Caco-2 (cell line): ENCODE results near the gene H6PD. TPM values are rescaled to one million over a fixed set of nuclear protein-coding genes. Genes with fewer than 3 reads are reported as not detected.

Experiments
- BruUV-seq: library from RNA; stranded (reverse); fragments of 400-500 nt; replicated peaks from 2 replicates; lab custom pipeline; 2021; lab: Mats Ljungman, UMichigan
- CTCF ChIA-PET: fragments of 300-600 bp; sonication (Branson Sonifier 250); formaldehyde crosslinking; loops from one replicate; lab custom pipeline; 2022; ENCODE audit warnings: antibody characterized with exemption; lab: Charles Lee
- POLR2A ChIA-PET: fragments of 300-600 bp; sonication (Branson Sonifier 250); formaldehyde crosslinking; loops from one replicate; lab custom pipeline; 2022; ENCODE audit warnings: antibody characterized with exemption; lab: Charles Lee
- DNase-seq, 2 experiments: peaks; one replicate each; pipeline versions ENCODE4 v3.0.0 to v3.0.0-alpha.2; 2020 to 2022
- H3K27me3 ChIP-seq: replicated peaks from 2 replicates; pipeline ENCODE4 v1.6.0; 2011; ENCODE audit warnings: low read length; ENCODE audit not compliant: control insufficient read depth, insufficient read depth
- H3K36me3 ChIP-seq: 2 replicates; pipeline ENCODE4 v1.5.1; 2011; ENCODE audit warnings: low read length; ENCODE audit not compliant: control insufficient read depth, insufficient read depth
- H3K4me1 ChIP-seq: fragments of 250-450 bp; sonication (Bioruptor Pico); 2 replicates; pipeline ENCODE4 v1.5.1; 2020; ENCODE audit warnings: mild to moderate bottlenecking
- H3K4me3 ChIP-seq: 2 replicates; pipeline ENCODE4 v1.5.1; 2011; ENCODE audit warnings: low read depth, mild to moderate bottlenecking, control low read depth, low read length
- H3K9me3 ChIP-seq: fragments of 250-450 bp; sonication (Bioruptor Pico); 2 replicates; pipeline ENCODE4 v1.5.1; 2020; ENCODE audit warnings: mild to moderate bottlenecking, moderate library complexity
- H3K27ac Mint-ChIP-seq: one replicate; pipeline ENCODE4 v1.8.0; 2022; ENCODE audit warnings: mixed read lengths; ENCODE audit not compliant: unreplicated experiment
- H3K27me3 Mint-ChIP-seq: one replicate; pipeline ENCODE4 v1.8.0; 2022; ENCODE audit warnings: mixed read lengths; ENCODE audit not compliant: insufficient read depth, unreplicated experiment
- H3K36me3 Mint-ChIP-seq: one replicate; pipeline ENCODE4 v1.8.0; 2022; ENCODE audit warnings: mild to moderate bottlenecking, mixed read lengths; ENCODE audit not compliant: insufficient read depth, unreplicated experiment
- H3K4me1 Mint-ChIP-seq: one replicate; pipeline ENCODE4 v1.8.0; 2022; ENCODE audit warnings: low read depth, mixed read lengths; ENCODE audit not compliant: unreplicated experiment
- H3K4me3 Mint-ChIP-seq: one replicate; pipeline ENCODE4 v1.8.0; 2022; ENCODE audit warnings: mild to moderate bottlenecking, moderate library complexity, mixed read lengths; ENCODE audit not compliant: unreplicated experiment
- H3K9me3 Mint-ChIP-seq: one replicate; pipeline ENCODE4 v1.8.0; 2022; ENCODE audit warnings: mixed read lengths; ENCODE audit not compliant: unreplicated experiment
- intact Hi-C: fragments of 100-400 bp; cut with micrococcal nuclease; formaldehyde crosslinking; loops from one replicate; pipeline ENCODE4 v1.10.0; 2022; ENCODE audit not compliant: unreplicated experiment
- total RNA-seq: library from RNA; stranded (reverse); gene quantifications from 2 replicates; pipeline ENCODE4 v1.2.3, GENCODE V29; 2022
- TF ChIP-seq, protein P1 (sequence below), 2 experiments: fragments of 200-600 bp in 1 of 2; IDR thresholded peaks; 1 replicate in 1 of 2; 2 replicates in 1 of 2; pipeline versions ENCODE4 v1.5.1 to v1.8.0; 2011 to 2022; ENCODE audit warnings: antibody characterized with exemption in 1 of 2, control low read depth in 1 of 2, inconsistent platforms in 1 of 2, low read depth in 1 of 2, low read length in 1 of 2, mild to moderate bottlenecking in 1 of 2, moderate library complexity in 1 of 2; ENCODE audit not compliant: insufficient read depth in 1 of 2, severe bottlenecking in 1 of 2, unreplicated experiment in 1 of 2

Gene H6PD
- total RNA-seq, 1 experiment from 2014 or later: 13.0 TPM

DNA sequence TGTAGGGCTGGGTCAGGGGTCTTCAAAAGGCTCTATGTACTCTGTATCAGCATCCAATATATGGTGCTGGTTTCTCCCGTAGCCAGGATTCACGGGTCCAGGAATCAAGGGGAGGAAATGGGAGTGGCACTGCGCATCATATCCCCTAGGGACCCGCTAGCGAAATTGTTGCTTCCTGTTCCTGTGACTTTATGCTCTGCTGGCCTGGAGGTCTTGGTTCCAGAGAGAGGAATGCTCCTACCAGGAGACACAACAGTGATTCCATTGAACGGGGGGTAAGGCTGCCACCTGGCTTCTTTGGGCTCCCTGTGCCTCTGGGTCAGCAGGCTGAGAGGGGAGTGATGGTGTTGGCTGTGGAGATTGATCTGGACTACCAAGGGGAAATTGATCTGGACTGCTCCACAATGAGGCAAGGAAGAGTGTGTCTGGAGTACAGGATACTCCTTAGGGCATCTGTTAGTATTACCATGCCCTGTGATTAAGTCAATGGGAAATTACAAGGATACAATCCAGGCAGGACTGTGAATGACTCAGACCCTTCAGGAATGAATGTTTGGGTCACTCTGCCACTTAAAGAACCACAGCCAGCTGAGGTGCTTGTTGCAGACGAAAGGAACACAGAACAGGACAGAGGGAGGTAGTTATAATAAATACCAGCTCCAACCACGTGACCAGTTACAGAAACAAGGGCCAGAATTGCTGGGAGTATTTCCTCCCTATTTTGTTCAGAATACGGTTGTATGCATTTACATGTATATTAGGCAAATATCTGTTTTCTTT lies 68.4 kb downstream of the H6PD start:
- peaks cover 18% of the 10 kb centered on the region for H3K36me3 Mint-ChIP-seq
- ChIA-PET POLR2A (interaction anchor here (0.6 kb wide), 1 partner anchor 188 kb away, joined by 17 read pairs; no protein-coding TSS in a partner anchor), CTCF (no interaction called here)
- H3K27me3 ChIP-seq: no peaks in the 10 kb centered on the region
- peak overlapping the region; percentile 47 for H3K27ac Mint-ChIP-seq
- peaks cover 20% of the 10 kb centered on the region for H3K4me1 Mint-ChIP-seq
- no peaks in the 10 kb centered on the region for H3K9me3 ChIP-seq
- H3K9me3 Mint-ChIP-seq: no peaks in the 10 kb centered on the region
- H3K27me3 Mint-ChIP-seq: no peaks in the 10 kb centered on the region
- no peak overlapping the region for H3K4me3 Mint-ChIP-seq
- BruUV-seq: no TSS peak
- intact Hi-C loops: no loop called here
- H3K36me3 ChIP-seq: 0 out of 2 replicates have a peak, but pooled peaks cover 4% of the 10 kb centered on the region
- no peak for DNase-seq
- H3K4me1 ChIP-seq: peaks cover 33% of the 10 kb centered on the region
- TF ChIP-seq, protein P1, sequence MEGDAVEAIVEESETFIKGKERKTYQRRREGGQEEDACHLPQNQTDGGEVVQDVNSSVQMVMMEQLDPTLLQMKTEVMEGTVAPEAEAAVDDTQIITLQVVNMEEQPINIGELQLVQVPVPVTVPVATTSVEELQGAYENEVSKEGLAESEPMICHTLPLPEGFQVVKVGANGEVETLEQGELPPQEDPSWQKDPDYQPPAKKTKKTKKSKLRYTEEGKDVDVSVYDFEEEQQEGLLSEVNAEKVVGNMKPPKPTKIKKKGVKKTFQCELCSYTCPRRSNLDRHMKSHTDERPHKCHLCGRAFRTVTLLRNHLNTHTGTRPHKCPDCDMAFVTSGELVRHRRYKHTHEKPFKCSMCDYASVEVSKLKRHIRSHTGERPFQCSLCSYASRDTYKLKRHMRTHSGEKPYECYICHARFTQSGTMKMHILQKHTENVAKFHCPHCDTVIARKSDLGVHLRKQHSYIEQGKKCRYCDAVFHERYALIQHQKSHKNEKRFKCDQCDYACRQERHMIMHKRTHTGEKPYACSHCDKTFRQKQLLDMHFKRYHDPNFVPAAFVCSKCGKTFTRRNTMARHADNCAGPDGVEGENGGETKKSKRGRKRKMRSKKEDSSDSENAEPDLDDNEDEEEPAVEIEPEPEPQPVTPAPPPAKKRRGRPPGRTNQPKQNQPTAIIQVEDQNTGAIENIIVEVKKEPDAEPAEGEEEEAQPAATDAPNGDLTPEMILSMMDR (IDR thresholded peaks at IDR 0.05; ENCODE audit: insufficient read depth in 1 of 2, low read depth in 1 of 2, low read length in 1 of 2, severe bottlenecking in 1 of 2, unreplicated experiment in 1 of 2): no peak
- no peak overlapping the region for H3K4me3 ChIP-seq

DNA sequence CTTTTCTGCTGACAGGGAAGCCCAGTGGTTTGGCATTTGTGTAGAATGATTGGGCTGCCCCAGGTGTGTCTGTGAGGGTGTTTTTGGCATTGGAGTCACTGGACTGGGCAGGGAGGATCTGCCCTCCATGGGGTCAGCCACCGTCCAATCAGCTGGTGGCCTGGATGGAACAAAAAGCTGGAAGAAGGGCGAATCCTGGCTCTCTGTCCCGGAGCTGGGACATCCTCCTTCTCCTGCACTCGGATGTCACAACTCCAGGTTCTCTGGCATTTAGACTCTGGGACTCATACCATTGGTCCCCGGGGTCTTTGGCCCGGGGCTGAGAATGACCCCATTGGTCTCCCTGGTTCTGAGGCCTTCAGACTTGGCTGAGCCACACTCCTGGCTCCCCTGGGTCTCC lies 69.3 kb downstream of the H6PD start:
- no peak for DNase-seq
- peaks cover 26% of the 10 kb centered on the region for H3K4me1 ChIP-seq
- no TSS peak for BruUV-seq
- no peak overlapping the region for H3K4me3 ChIP-seq
- intact Hi-C loops: no loop called here
- Mint-ChIP-seq H3K4me1 (peaks cover 20% of the 10 kb centered on the region), H3K27ac (no peak overlapping the region), H3K9me3 (no peaks in the 10 kb centered on the region), H3K36me3 (peaks cover 18% of the 10 kb centered on the region), H3K4me3 (no peak overlapping the region), H3K27me3 (no peaks in the 10 kb centered on the region)
- ChIA-PET CTCF (no interaction called here), POLR2A (no interaction called here)
- H3K27me3 ChIP-seq: no peaks in the 10 kb centered on the region
- H3K36me3 ChIP-seq: 0 out of 2 replicates have a peak, but pooled peaks cover 4% of the 10 kb centered on the region
- TF ChIP-seq, protein P1 (IDR thresholded peaks at IDR 0.05; ENCODE audit: insufficient read depth in 1 of 2, low read depth in 1 of 2, low read length in 1 of 2, severe bottlenecking in 1 of 2, unreplicated experiment in 1 of 2): no peak
- H3K9me3 ChIP-seq: no peaks in the 10 kb centered on the region

DNA sequence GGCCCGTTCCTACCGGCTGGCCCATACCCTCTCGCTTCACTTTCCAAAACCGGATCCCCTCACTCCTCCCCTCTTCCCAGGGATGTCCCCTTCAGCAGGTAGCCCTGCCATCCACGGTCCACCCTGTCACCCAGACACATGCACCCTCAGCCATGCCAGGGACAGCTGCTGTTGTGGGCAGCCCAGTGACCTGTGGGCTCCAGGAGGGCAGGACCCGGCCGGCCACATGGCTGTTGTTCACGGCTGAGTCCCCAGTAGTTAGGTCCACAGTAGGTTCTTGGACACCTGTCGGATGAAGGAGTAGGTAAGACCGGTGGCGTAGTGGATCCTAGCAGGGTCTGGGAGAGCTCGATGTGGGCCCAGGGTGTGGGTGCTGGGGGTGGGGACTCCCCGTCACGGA lies 70.6 kb downstream of the H6PD start:
- H3K27ac Mint-ChIP-seq: peak overlapping the region; percentile 57
- H3K4me3 Mint-ChIP-seq: no peak overlapping the region
- POLR2A ChIA-PET: no interaction called here
- intact Hi-C loops: no loop called here
- TF ChIP-seq, protein P1 (IDR thresholded peaks at IDR 0.05; ENCODE audit: insufficient read depth in 1 of 2, low read depth in 1 of 2, low read length in 1 of 2, severe bottlenecking in 1 of 2, unreplicated experiment in 1 of 2): no peak
- H3K27me3 Mint-ChIP-seq: no peaks in the 10 kb centered on the region
- Histone ChIP-seq H3K9me3 (no peaks in the 10 kb centered on the region), H3K36me3 (0 out of 2 replicates have a peak, but pooled peaks cover 4% of the 10 kb centered on the region), H3K4me3 (no peak overlapping the region), H3K4me1 (peaks cover 13% of the 10 kb centered on the region), H3K27me3 (no peaks in the 10 kb centered on the region)
- CTCF ChIA-PET: no interaction called here
- H3K9me3 Mint-ChIP-seq: no peaks in the 10 kb centered on the region
- BruUV-seq: no TSS peak
- H3K4me1 Mint-ChIP-seq: peaks cover 17% of the 10 kb centered on the region
- no peak for DNase-seq
- peaks cover 15% of the 10 kb centered on the region for H3K36me3 Mint-ChIP-seq
